ENCODE results near the gene PUSL1. TPM values are rescaled to one million over a fixed set of nuclear protein-coding genes. Genes with fewer than 3 reads are reported as not detected.

The PUSL1 gene
- total and polyA plus RNA-seq, 2 of the 4 experiments (the other 2 are of a cell fraction) = 10.9 to 33.0 TPM

DNA sequence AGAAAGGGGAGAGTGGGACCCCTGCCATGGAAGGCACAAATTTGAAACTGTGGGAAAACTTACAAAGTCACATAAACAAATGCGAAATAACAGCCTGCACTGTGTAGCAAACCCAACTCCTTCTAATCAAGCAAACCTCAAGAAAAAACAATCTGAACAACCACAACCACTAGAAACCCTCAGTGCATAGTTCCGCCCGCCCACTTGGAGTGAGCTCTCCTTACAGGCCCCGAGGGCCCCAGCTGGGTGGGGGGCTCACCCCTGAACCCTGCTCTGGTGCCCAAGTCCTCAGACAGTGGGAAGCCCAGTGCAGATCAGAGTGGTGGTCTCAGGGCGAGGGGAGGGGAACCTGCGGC lies 50.9 kb downstream of the PUSL1 start:
- peak overlapping the region; percentile 96 for H3K27ac ChIP-seq (ENCODE audit: insufficient read depth, low read length)
- H3K56ac ChIP-seq (ENCODE audit: extremely low read depth, insufficient read depth, low read length) = peak overlapping the region; percentile 87
- H4K20me1 ChIP-seq (ENCODE audit: insufficient read depth, low read length) = peaks cover 26% of the 10 kb centered on the region
- BruUV-seq (replicated peaks) = no TSS peak
- peak overlapping the region; percentile 99 for H3K4ac ChIP-seq (ENCODE audit: low read depth, low read length)
- intact Hi-C loops (cut with micrococcal nuclease) = loop anchor here (2.0 to 5.0 kb wide), 2 partner anchors 14 to 52 kb away; partner anchors contain the start of genes ACAP3 and PUSL1
- H3K9ac ChIP-seq (ENCODE audit: low read depth, low read length) = peak overlapping the region; percentile 65
- peak overlapping the region; percentile 86 for H4K5ac ChIP-seq (ENCODE audit: low read depth, low read length)
- H4K8ac ChIP-seq (ENCODE audit: low read depth in 2 of 2, low read length in 2 of 2) = peak overlapping the region; percentile 92
- no peaks in the 10 kb centered on the region for H3K27me3 ChIP-seq (ENCODE audit: control insufficient read depth, insufficient read depth, low read length)
- peak; percentile 83 for DNase-seq
- peak overlapping the region; percentile 96 for H2BK5ac ChIP-seq (ENCODE audit: low read depth, low read length, poor library complexity, severe bottlenecking)
- peak overlapping the region; percentile 95 for H3K14ac ChIP-seq (replicated peaks; ENCODE audit: low read depth, low read length)
- H3K9me1 ChIP-seq (ENCODE audit: insufficient read depth, low read length) = peaks cover 13% of the 10 kb centered on the region
- H2BK20ac ChIP-seq (ENCODE audit: low read depth, low read length) = peak overlapping the region; percentile 96
- peak overlapping the region; percentile 98 for H4K91ac ChIP-seq (ENCODE audit: insufficient read depth, low read depth, low read length)
- peak overlapping the region; percentile 38 for H3K4me2 ChIP-seq (ENCODE audit: low read depth, low read length)
- H3K4me1 ChIP-seq (ENCODE audit: control insufficient read depth, insufficient read depth, low read length) = peaks cover 33% of the 10 kb centered on the region
- peak overlapping the region; percentile 92 for H3K23ac ChIP-seq (ENCODE audit: low read depth, low read length)
- ChIA-PET CTCF (no interaction called here), POLR2A (ENCODE audit: unreplicated experiment) (interaction anchor here (0.6 to 1.0 kb wide), 2 partner anchors 11 to 16 kb away, joined by 3 read pairs; partner anchors contain the start of gene AURKAIP1)
- in situ Hi-C loops (cut with MboI; ENCODE audit: low sequenced_read_pairs) = no loop called here
- H2BK120ac ChIP-seq (ENCODE audit: low read depth, low read length) = peak overlapping the region; percentile 99
- H3K36me3 ChIP-seq (ENCODE audit: control insufficient read depth, insufficient read depth, low read length) = peaks cover 10% of the 10 kb centered on the region; the same call in 1 of the 2 replicates
- H3K9me3 ChIP-seq (ENCODE audit: control insufficient read depth, insufficient read depth, low read length) = no peaks in the 10 kb centered on the region
- H2AK5ac ChIP-seq (ENCODE audit: low read depth, low read length) = peak overlapping the region; percentile 99
- H2BK15ac ChIP-seq (ENCODE audit: low read depth, low read length) = peak overlapping the region; percentile 90; the same call in 2 of the 3 replicates
- H2AFZ ChIP-seq (replicated peaks; ENCODE audit: low read length, poor library complexity) = peak overlapping the region; percentile 85
- H3K79me1 ChIP-seq (ENCODE audit: low read depth in 1 of 2, low read length in 2 of 2) = peaks cover 4 to 17% of the 10 kb centered on the region in 2 experiments; a peak in 3 of 4 replicates
- H3K4me3 ChIP-seq (ENCODE audit: insufficient read depth, low read depth, low read length) = no peak overlapping the region
- no peak for TF ChIP-seq CEBPB (IDR thresholded peaks at IDR 0.05; ENCODE audit: low read depth, low read length)
- no peak for TF ChIP-seq BHLHE40 (IDR thresholded peaks at IDR 0.05; ENCODE audit: low read depth, low read length)
- no peak for TF ChIP-seq MAFK (IDR thresholded peaks at IDR 0.05; ENCODE audit: low read depth, low read length)
- no peak for TF ChIP-seq NFE2L2 (IDR thresholded peaks at IDR 0.05; ENCODE audit: low read depth, low read length)
- TF ChIP-seq SMC3 (IDR thresholded peaks at IDR 0.05; ENCODE audit: low read depth, low read length) = no peak
- no peak for TF ChIP-seq FOS (IDR thresholded peaks at IDR 0.05; ENCODE audit: low read depth, low read length)
- no peak for TF ChIP-seq MAZ (IDR thresholded peaks at IDR 0.05; ENCODE audit: borderline replicate concordance, low read depth, low read length)
- TF ChIP-seq RCOR1 (IDR thresholded peaks at IDR 0.05; ENCODE audit: insufficient replicate concordance, low read length) = no peak
- TF ChIP-seq CHD1 (IDR thresholded peaks at IDR 0.05; ENCODE audit: low read depth, low read length) = no peak
- no peak for TF ChIP-seq RAD21 (IDR thresholded peaks at IDR 0.05; ENCODE audit: low read length)
- TF ChIP-seq, protein P1, sequence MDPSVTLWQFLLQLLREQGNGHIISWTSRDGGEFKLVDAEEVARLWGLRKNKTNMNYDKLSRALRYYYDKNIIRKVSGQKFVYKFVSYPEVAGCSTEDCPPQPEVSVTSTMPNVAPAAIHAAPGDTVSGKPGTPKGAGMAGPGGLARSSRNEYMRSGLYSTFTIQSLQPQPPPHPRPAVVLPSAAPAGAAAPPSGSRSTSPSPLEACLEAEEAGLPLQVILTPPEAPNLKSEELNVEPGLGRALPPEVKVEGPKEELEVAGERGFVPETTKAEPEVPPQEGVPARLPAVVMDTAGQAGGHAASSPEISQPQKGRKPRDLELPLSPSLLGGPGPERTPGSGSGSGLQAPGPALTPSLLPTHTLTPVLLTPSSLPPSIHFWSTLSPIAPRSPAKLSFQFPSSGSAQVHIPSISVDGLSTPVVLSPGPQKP (IDR thresholded peaks at IDR 0.05; ENCODE audit: borderline replicate concordance, low read depth, low read length) = no peak
- TF ChIP-seq, protein P2, sequence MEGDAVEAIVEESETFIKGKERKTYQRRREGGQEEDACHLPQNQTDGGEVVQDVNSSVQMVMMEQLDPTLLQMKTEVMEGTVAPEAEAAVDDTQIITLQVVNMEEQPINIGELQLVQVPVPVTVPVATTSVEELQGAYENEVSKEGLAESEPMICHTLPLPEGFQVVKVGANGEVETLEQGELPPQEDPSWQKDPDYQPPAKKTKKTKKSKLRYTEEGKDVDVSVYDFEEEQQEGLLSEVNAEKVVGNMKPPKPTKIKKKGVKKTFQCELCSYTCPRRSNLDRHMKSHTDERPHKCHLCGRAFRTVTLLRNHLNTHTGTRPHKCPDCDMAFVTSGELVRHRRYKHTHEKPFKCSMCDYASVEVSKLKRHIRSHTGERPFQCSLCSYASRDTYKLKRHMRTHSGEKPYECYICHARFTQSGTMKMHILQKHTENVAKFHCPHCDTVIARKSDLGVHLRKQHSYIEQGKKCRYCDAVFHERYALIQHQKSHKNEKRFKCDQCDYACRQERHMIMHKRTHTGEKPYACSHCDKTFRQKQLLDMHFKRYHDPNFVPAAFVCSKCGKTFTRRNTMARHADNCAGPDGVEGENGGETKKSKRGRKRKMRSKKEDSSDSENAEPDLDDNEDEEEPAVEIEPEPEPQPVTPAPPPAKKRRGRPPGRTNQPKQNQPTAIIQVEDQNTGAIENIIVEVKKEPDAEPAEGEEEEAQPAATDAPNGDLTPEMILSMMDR (conservative IDR thresholded peaks at IDR 0.05; ENCODE audit: low read depth, low read length) = no peak
- dilution Hi-C loops (cut with HindIII; ENCODE audit: low sequenced_read_pairs, unreplicated experiment) = no loop called here
- peak overlapping the region; percentile 71 for H3K18ac ChIP-seq (ENCODE audit: low read depth, low read length)
- WGBS, 2 experiments (ENCODE audit: extremely low coverage in 2 of 2, insufficient read length in 1 of 2) = no CpG with 5 or more reads among the region's 6 CpGs
- ATAC-seq (ENCODE audit: low read depth) = peak; percentile 25
- H2AK9ac ChIP-seq (replicated peaks; ENCODE audit: low read depth, low read length, poor library complexity) = peak overlapping the region; percentile 100
